Hematopoietic multipotent progenitor cell treated with erythropoietin and hydrocortisone succinate and interleukin-3 and kit ligand, for 17 days (in vitro differentiated cells): ENCODE results near the gene EFCAB9.

ENCODE experiments used
- DNase-seq: peaks from one replicate; pipeline ENCODE4 v3.0.0-alpha.2; 2015; ENCODE audit warnings: low spot score

EFCAB9 gene

DNA sequence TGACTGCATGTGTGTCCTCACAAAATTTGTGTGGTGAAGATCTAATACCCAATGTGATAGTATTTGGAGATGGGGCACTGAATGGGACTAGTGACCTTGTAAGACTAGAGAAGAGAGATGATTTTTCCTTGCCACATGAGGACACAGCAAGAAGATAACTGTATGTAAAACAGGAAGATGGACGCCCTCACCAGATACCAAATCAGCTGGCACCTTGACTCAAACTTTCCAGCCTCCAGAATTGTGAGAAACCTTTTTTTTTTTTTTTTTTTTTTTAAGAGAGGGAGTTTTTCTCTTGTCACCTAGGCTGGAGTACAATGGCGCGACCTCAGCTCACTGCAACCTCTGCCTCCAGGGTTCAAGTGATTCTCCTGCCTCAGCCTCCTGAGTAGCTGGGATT lies 49.3 kb downstream of the EFCAB9 start:
- DNase-seq, result no peak

DNA sequence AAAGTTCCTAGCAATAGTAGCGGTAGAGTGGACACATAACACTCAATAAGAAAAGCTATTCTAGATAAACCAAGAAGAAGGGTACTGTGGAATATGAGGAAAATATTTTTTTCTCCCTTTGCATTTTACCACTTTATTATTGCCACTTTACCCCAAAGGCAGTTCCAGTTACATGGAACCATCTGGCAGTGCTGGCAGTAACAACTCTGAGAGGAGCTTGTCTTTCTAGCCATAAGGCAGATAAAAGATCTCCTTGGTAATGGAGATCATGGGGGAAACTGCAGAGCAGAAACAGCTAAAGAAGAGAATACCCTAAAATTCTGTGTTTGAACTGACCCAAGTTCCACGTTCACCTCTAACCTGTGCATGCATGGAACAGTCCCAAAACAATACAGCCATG lies 51.1 kb downstream of the EFCAB9 start:
- no peak for DNase-seq

DNA sequence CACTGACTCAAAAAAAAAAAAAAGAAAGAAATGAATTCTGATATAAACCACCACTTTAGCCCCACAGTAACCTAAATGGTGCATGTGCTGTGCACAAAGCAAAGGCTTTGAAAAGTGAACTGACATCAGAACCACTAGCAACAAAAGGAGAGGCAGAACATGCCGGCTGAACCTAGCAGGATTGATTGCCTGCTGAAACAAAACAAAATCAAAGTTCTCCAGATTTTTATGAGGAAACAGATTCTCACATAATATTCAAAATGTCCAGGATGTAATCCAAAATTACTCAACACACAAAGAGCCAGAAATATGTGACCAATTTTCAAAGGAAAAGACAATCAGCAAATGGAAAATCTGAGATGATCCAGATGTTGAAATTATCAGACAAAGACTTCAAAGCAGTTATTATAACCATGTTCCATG lies 51.7 kb downstream of the EFCAB9 start:
- no peak for DNase-seq

- no peak for DNase-seq
These were observed 54.7 kb downstream of the EFCAB9 start for GRCh38 chr5:172248637-172249036.

DNA sequence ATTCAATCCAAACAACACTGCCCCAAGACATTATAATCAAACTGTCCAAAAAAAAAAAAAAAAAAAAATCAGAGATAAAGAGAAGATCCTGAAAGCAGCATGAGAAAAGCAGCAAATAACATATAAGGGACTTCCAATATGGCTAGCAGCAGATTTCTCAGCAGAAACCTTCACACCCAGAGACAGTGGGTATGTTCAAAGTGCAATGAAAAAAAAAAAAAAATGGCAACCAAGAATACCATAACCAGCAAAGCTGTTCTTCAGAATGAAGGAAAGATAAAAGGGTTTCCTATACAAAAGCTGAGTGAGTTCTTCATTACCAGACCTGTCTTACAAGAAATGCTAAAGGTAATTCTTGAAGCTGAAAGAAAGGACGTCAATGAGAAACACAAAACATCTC lies 57.4 kb downstream of the EFCAB9 start:
- DNase-seq, result no peak

DNA sequence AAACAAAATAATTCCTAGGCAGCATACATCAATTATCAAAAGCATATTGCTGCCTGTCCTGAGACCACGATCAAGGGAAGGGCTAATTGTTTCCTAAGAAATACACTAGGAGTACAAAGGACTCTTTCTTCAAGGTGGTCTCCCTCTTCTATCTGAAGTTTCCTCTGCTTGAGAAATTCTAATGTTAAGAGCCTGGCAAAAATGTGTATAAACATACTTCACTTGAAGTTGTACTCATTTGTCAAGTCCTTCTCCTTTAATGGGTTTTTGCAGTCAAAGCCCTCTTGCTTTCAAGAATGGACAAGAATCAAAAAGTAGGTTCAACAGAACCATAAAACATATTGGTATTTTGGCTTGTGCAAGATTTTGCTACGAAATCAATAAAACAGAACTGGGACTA lies 58.5 kb downstream of the EFCAB9 start:
- DNase-seq, result no peak
